Keratinocyte (primary cell): ENCODE data around the gene TBPL2. TPM values are rescaled to one million over a fixed set of nuclear protein-coding genes. Genes with fewer than 3 reads are reported as not detected.
A peak's percentile ranks its signal among the peaks of the same experiment; 100 is the strongest.

Source experiments
- DNase-seq: peaks from one replicate; pipeline ENCODE4 v3.0.0-alpha.2; 2011; ENCODE audit warnings: low read depth, missing footprints, low spot score
- FAIRE-seq: peaks from 2 replicates; lab custom pipeline; 2011; peaks lifted over from hg19 to GRCh38; lab: Jason Lieb, UNC
- H2AFZ ChIP-seq: 2 replicates; pipeline ENCODE4 v1.6.0; 2012; ENCODE audit warnings: low read length, control low read depth, inconsistent platforms; ENCODE audit not compliant: control insufficient read depth
- H3K27ac ChIP-seq: 2 replicates; pipeline ENCODE4 v1.5.1; 2011; ENCODE audit warnings: low read length; ENCODE audit not compliant: control insufficient read depth, insufficient read depth
- H3K27me3 ChIP-seq: 3 replicates; pipeline ENCODE4 v1.6.0; 2011; ENCODE audit warnings: low read length; ENCODE audit not compliant: control insufficient read depth, insufficient read depth; ENCODE audit errors: extremely low read depth
- H3K36me3 ChIP-seq, 2 experiments: 2 replicates in 1 of 2; 3 replicates in 1 of 2; pipeline ENCODE4 v1.5.1; 2011; ENCODE audit warnings: low read length in 2 of 2, mild to moderate bottlenecking in 1 of 2; ENCODE audit not compliant: control insufficient read depth in 2 of 2, insufficient read depth in 2 of 2; ENCODE audit errors: extremely low read depth in 1 of 2
- H3K4me1 ChIP-seq: 3 replicates; pipeline ENCODE4 v1.5.1; 2011; ENCODE audit warnings: low read length; ENCODE audit not compliant: control insufficient read depth, insufficient read depth; ENCODE audit errors: extremely low read depth
- H3K4me2 ChIP-seq: 3 replicates; pipeline ENCODE4 v1.6.0; 2011; ENCODE audit warnings: low read depth, low read length; ENCODE audit not compliant: control insufficient read depth, insufficient read depth; ENCODE audit errors: extremely low read depth
- H3K4me3 ChIP-seq, 3 experiments: fragments of 200-600 bp in 1 of 3; sonication (generic) in 1 of 3; 2 replicates in 2 of 3; 3 replicates in 1 of 3; pipeline ENCODE4 v1.5.1; 2011 to 2016; ENCODE audit warnings: low read length in 3 of 3, mild to moderate bottlenecking in 3 of 3, control low read depth in 2 of 3, inconsistent platforms in 1 of 3, low read depth in 1 of 3, mixed read lengths in 1 of 3, mixed run types in 1 of 3, moderate library complexity in 1 of 3; ENCODE audit not compliant: control insufficient read depth in 2 of 3, insufficient read depth in 2 of 3; ENCODE audit errors: extremely low read depth in 1 of 3
- H3K79me2 ChIP-seq: 2 replicates; pipeline ENCODE4 v1.6.0; 2012; ENCODE audit warnings: low read length; ENCODE audit not compliant: control insufficient read depth, insufficient read depth
- H3K9ac ChIP-seq: 3 replicates; pipeline ENCODE4 v1.6.0; 2011; ENCODE audit warnings: low read length; ENCODE audit not compliant: control insufficient read depth, insufficient read depth; ENCODE audit errors: extremely low read depth
- H3K9me1 ChIP-seq: 3 replicates; pipeline ENCODE4 v1.6.0; 2011; ENCODE audit warnings: low read length; ENCODE audit not compliant: control insufficient read depth, insufficient read depth; ENCODE audit errors: extremely low read depth
- H3K9me3 ChIP-seq: 2 replicates; pipeline ENCODE4 v1.5.1; 2012; ENCODE audit warnings: low read depth, low read length; ENCODE audit not compliant: control insufficient read depth
- H4K20me1 ChIP-seq: 3 replicates; pipeline ENCODE4 v1.6.0; 2011; ENCODE audit warnings: low read length; ENCODE audit not compliant: control insufficient read depth, insufficient read depth; ENCODE audit errors: extremely low read depth
- EZH2 ChIP-seq: IDR thresholded peaks from one replicate; pipeline ENCODE4 v1.6.1; 2012; ENCODE audit warnings: inconsistent platforms, mild to moderate bottlenecking, low read length, moderate library complexity
- dilution Hi-C: fragments of 300-500 bp; cut with MboI; formaldehyde crosslinking; loops from one replicate; pipeline ENCODE4 v1.7.0; 2020; ENCODE audit warnings: low sequenced_read_pairs; ENCODE audit not compliant: extremely low pct_ligation_motif_present
- polyA plus RNA-seq, 5 experiments: library from polyadenylated mRNA; depleted of rRNA in 3 of 5; stranded (reverse) in 3 of 5; stranded (forward) in 1 of 5; unstranded in 1 of 5; fragments of >200 nt; gene quantifications; 1 replicate in 1 of 5; 2 replicates in 3 of 5; 3 replicates in 1 of 5; pipeline versions ENCODE4 v1.2.1 to v1.2.3, GENCODE V29; 2011 to 2012; ENCODE audit warnings: missing spikeins in 2 of 5, low read depth in 1 of 5, low replicate concordance in 1 of 5
- TF ChIP-seq, protein P1 (sequence below), 3 experiments: IDR thresholded peaks in 1 of 3; conservative IDR thresholded peaks in 1 of 3; optimal IDR thresholded peaks in 1 of 3; 2 replicates in 2 of 3; 3 replicates in 1 of 3; pipeline versions ENCODE3 to v1.5.1; 2011; ENCODE audit warnings: low read length in 3 of 3, mild to moderate bottlenecking in 3 of 3, moderate library complexity in 2 of 3, control low read depth in 1 of 3, inconsistent platforms in 1 of 3; ENCODE audit not compliant: insufficient read depth in 2 of 3; ENCODE audit errors: extremely low read depth in 1 of 3

The TBPL2 gene
- polyA plus RNA-seq, 1 donor (not counting 4 experiments of a cell fraction or from before 2014, with no cell fraction given), result not detected

DNA sequence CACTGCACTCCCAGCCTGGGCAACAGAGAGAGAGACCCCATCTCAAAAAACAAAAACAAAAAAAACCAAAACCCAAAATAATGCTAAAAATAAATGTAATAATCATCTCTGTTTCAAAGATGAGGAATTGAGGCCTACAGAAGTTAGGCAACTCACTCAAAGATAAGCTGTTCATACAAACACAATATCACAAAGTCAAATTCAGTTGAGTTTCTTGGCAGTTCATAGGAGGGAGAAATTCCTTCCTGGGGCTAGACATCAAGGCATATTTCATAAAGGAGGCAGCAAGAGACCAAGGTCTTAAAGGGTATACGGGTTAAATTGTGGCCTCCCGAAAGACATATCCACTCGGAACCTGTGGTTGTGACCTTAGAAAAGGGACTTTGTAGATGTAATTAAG is 8.7 kb upstream of the TBPL2 start:
- FAIRE-seq (no peak), DNase-seq (no peak)
- no peak overlapping the region for H3K9ac ChIP-seq
- no peak overlapping the region for H3K27ac ChIP-seq
- H3K79me2 ChIP-seq, result no peaks in the 10 kb centered on the region
- no peak overlapping the region for H3K4me2 ChIP-seq
- H3K4me1 ChIP-seq, result peaks cover 56% of the 10 kb centered on the region
- no peak overlapping the region for H2AFZ ChIP-seq
- no peak overlapping the region for H3K4me3 ChIP-seq
- no peaks in the 10 kb centered on the region for H3K36me3 ChIP-seq
- dilution Hi-C loops, result no loop called here
- peaks cover 2% of the 10 kb centered on the region for H3K9me1 ChIP-seq
- no peaks in the 10 kb centered on the region for H3K9me3 ChIP-seq
- no peaks in the 10 kb centered on the region for H4K20me1 ChIP-seq
- H3K27me3 ChIP-seq, result no peaks in the 10 kb centered on the region
- TF ChIP-seq EZH2, result no peak
- TF ChIP-seq, protein P1, sequence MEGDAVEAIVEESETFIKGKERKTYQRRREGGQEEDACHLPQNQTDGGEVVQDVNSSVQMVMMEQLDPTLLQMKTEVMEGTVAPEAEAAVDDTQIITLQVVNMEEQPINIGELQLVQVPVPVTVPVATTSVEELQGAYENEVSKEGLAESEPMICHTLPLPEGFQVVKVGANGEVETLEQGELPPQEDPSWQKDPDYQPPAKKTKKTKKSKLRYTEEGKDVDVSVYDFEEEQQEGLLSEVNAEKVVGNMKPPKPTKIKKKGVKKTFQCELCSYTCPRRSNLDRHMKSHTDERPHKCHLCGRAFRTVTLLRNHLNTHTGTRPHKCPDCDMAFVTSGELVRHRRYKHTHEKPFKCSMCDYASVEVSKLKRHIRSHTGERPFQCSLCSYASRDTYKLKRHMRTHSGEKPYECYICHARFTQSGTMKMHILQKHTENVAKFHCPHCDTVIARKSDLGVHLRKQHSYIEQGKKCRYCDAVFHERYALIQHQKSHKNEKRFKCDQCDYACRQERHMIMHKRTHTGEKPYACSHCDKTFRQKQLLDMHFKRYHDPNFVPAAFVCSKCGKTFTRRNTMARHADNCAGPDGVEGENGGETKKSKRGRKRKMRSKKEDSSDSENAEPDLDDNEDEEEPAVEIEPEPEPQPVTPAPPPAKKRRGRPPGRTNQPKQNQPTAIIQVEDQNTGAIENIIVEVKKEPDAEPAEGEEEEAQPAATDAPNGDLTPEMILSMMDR (optimal IDR thresholded peaks at IDR 0.05 in 1 of 3, IDR thresholded peaks at IDR 0.05 in 1 of 3, conservative IDR thresholded peaks at IDR 0.05 in 1 of 3; ENCODE audit: extremely low read depth in 1 of 3, insufficient read depth in 2 of 3, low read length in 3 of 3), result no peak

- peak overlapping the region; percentile 73 for H3K27ac ChIP-seq
- FAIRE-seq (peak; percentile 84), DNase-seq (peak; percentile 92)
- H3K9ac ChIP-seq, result no peak overlapping the region
- H3K9me1 ChIP-seq, result peaks cover 2% of the 10 kb centered on the region
- no peaks in the 10 kb centered on the region for H3K27me3 ChIP-seq
- dilution Hi-C loops, result no loop called here
- H3K4me3 ChIP-seq, result peak overlapping the region in 1 of 3 experiments; percentile 25
- H3K36me3 ChIP-seq, result no peaks in the 10 kb centered on the region
- no peaks in the 10 kb centered on the region for H3K79me2 ChIP-seq
- H4K20me1 ChIP-seq, result no peaks in the 10 kb centered on the region
- peak overlapping the region; percentile 50 for H3K4me2 ChIP-seq
- H3K9me3 ChIP-seq, result no peaks in the 10 kb centered on the region
- H2AFZ ChIP-seq, result no peak overlapping the region
- no peak for TF ChIP-seq EZH2
- TF ChIP-seq, protein P1 (optimal IDR thresholded peaks at IDR 0.05 in 1 of 3, IDR thresholded peaks at IDR 0.05 in 1 of 3, conservative IDR thresholded peaks at IDR 0.05 in 1 of 3; ENCODE audit: extremely low read depth in 1 of 3, insufficient read depth in 2 of 3, low read length in 3 of 3), result no peak
- H3K4me1 ChIP-seq, result peaks cover 50% of the 10 kb centered on the region
Observed at GRCh38 chr14:55448141-55448614, 7.8 kb upstream of the TBPL2 start.
